ENCODE results near the gene WDFY1.

DNA sequence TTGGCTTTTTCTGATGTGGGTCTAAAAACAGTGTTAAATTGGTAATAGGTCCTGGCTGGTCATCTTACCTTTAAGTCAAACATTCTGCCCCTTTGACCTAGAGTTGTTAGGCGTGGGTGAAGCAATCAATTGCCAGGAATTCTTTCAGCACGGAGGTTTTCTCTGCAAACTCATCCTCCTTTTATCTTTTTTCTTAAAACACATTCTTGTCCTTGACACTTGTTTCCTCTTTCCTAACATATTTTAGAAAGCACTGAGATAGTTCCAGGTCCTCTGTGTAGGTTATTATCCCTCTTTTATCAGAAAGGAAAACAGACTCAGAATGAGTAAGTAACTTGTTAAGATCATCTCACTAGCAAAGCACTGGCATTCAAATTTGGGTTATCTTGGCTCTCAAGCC, 89.1 kb downstream of the WDFY1 start:
- TF ChIP-seq, protein P1, sequence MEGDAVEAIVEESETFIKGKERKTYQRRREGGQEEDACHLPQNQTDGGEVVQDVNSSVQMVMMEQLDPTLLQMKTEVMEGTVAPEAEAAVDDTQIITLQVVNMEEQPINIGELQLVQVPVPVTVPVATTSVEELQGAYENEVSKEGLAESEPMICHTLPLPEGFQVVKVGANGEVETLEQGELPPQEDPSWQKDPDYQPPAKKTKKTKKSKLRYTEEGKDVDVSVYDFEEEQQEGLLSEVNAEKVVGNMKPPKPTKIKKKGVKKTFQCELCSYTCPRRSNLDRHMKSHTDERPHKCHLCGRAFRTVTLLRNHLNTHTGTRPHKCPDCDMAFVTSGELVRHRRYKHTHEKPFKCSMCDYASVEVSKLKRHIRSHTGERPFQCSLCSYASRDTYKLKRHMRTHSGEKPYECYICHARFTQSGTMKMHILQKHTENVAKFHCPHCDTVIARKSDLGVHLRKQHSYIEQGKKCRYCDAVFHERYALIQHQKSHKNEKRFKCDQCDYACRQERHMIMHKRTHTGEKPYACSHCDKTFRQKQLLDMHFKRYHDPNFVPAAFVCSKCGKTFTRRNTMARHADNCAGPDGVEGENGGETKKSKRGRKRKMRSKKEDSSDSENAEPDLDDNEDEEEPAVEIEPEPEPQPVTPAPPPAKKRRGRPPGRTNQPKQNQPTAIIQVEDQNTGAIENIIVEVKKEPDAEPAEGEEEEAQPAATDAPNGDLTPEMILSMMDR (IDR thresholded peaks at IDR 0.05): no peak
- no peak for TF ChIP-seq POLR2A (IDR thresholded peaks at IDR 0.05)
